H1 (cell line): ENCODE measurements around the gene CHST8. TPM values are rescaled to one million over a fixed set of nuclear protein-coding genes. Genes with fewer than 3 reads are reported as not detected.

Source experiments
- CTCF ChIA-PET: fragments of 300-600 bp; sonication (Branson Sonifier 250); formaldehyde crosslinking; loops from one replicate; lab custom pipeline; 2021; ENCODE audit not compliant: partially characterized antibody; lab: Charles Lee
- POLR2A ChIA-PET: fragments of 300-600 bp; sonication (Branson Sonifier 250); formaldehyde crosslinking; loops from one replicate; lab custom pipeline; 2021; ENCODE audit warnings: inconsistent platforms; ENCODE audit not compliant: partially characterized antibody; lab: Charles Lee
- DNase-seq, 2 experiments: peaks; one replicate each; pipeline versions ENCODE4 v3.0.0 to v3.0.0-alpha.2; 2010 to 2022; ENCODE audit warnings: low spot score in 2 of 2, low read depth in 1 of 2, mixed read lengths in 1 of 2
- FAIRE-seq: peaks from 2 replicates; lab custom pipeline; 2011; peaks lifted over from hg19 to GRCh38; lab: Jason Lieb, UNC
- H2AFZ ChIP-seq: 2 replicates; pipeline ENCODE4 v1.8.1; 2012; ENCODE audit warnings: low read length, inconsistent platforms
- H2AK5ac ChIP-seq: 2 replicates; pipeline ENCODE4 v1.6.1; 2013; ENCODE audit warnings: low read depth, low read length
- H2BK120ac ChIP-seq: replicated peaks from 2 replicates; pipeline ENCODE3; 2013; ENCODE audit warnings: low read depth, low read length, inconsistent platforms
- H2BK12ac ChIP-seq: 2 replicates; pipeline ENCODE4 v1.6.1; 2013; ENCODE audit warnings: low read depth, low read length
- H2BK15ac ChIP-seq: 2 replicates; pipeline ENCODE4 v1.6.1; 2013; ENCODE audit warnings: low read length
- H2BK20ac ChIP-seq: 2 replicates; pipeline ENCODE4 v1.6.1; 2013; ENCODE audit warnings: low read length
- H2BK5ac ChIP-seq: 2 replicates; pipeline ENCODE4 v1.6.1; 2013; ENCODE audit warnings: low read depth, low read length
- H3K14ac ChIP-seq: 2 replicates; pipeline ENCODE4 v1.6.1; 2013; ENCODE audit warnings: inconsistent platforms; ENCODE audit not compliant: insufficient read length
- H3K18ac ChIP-seq: 2 replicates; pipeline ENCODE4 v1.6.1; 2013; ENCODE audit warnings: low read length; ENCODE audit errors: extremely low read depth
- H3K23ac ChIP-seq: 2 replicates; pipeline ENCODE4 v1.6.1; 2013; ENCODE audit warnings: inconsistent platforms; ENCODE audit not compliant: insufficient read length
- H3K23me2 ChIP-seq: 2 replicates; pipeline ENCODE4 v1.6.1; 2013; ENCODE audit warnings: low read depth, low read length
- H3K27ac ChIP-seq: 2 replicates; pipeline ENCODE4 v1.6.1; 2011; ENCODE audit warnings: low read depth, low read length, inconsistent platforms
- H3K27me3 ChIP-seq, 4 experiments: replicated peaks in 1 of 4; 1 replicate in 1 of 4; 2 replicates in 3 of 4; pipeline versions ENCODE4 v1.6.1 to v1.8.1; 2011 to 2013; ENCODE audit warnings: low read length in 3 of 4, mild to moderate bottlenecking in 3 of 4, inconsistent platforms in 2 of 4, mixed read lengths in 2 of 4, moderate library complexity in 1 of 4; ENCODE audit not compliant: control insufficient read depth in 3 of 4, insufficient read depth in 3 of 4; ENCODE audit errors: extremely low read depth in 1 of 4
- H3K36me3 ChIP-seq, 4 experiments: 2 replicates each; pipeline versions ENCODE4 v1.6.1 to v1.8.1; 2011 to 2013; ENCODE audit warnings: mild to moderate bottlenecking in 4 of 4, low read length in 3 of 4, moderate library complexity in 2 of 4, control low read depth in 1 of 4, inconsistent platforms in 1 of 4; ENCODE audit not compliant: insufficient read depth in 4 of 4, control insufficient read depth in 2 of 4
- H3K4ac ChIP-seq: replicated peaks from 2 replicates; pipeline ENCODE3; 2013; ENCODE audit warnings: low read length, low read depth, mixed read lengths, inconsistent platforms; ENCODE audit not compliant: insufficient read length
- H3K4me1 ChIP-seq, 4 experiments: replicated peaks in 1 of 4; 1 replicate in 1 of 4; 2 replicates in 3 of 4; pipeline versions ENCODE4 v1.6.1 to v1.8.1; 2011 to 2013; ENCODE audit warnings: low read length in 3 of 4, inconsistent platforms in 2 of 4, mixed read lengths in 1 of 4; ENCODE audit not compliant: insufficient read depth in 4 of 4, control insufficient read depth in 3 of 4
- H3K4me2 ChIP-seq, 2 experiments: 2 replicates each; pipeline versions ENCODE4 v1.6.1 to v1.8.1; 2011 to 2013; ENCODE audit warnings: low read depth in 2 of 2, low read length in 2 of 2, control low read depth in 1 of 2, inconsistent platforms in 1 of 2, mild to moderate bottlenecking in 1 of 2; ENCODE audit not compliant: insufficient read depth in 1 of 2
- H3K4me3 ChIP-seq, 4 experiments: fragments of 200-600, 300-600 bp in 1 of 4; sonication (generic), shearing (Covaris generic), sonication (Bioruptor Twin) in 1 of 4; 2 replicates each; pipeline versions ENCODE4 v1.5.1 to v1.8.1; 2011 to 2016; ENCODE audit warnings: low read length in 4 of 4, low read depth in 3 of 4, control low read depth in 2 of 4, inconsistent platforms in 2 of 4, mild to moderate bottlenecking in 2 of 4, mixed read lengths in 1 of 4, moderate library complexity in 1 of 4; ENCODE audit not compliant: insufficient read depth in 2 of 4; ENCODE audit errors: extremely low read depth in 1 of 4
- H3K56ac ChIP-seq: replicated peaks from 2 replicates; pipeline ENCODE3; 2013; ENCODE audit warnings: low read depth, mild to moderate bottlenecking, mixed read lengths, low read length, inconsistent platforms; ENCODE audit not compliant: insufficient read length
- H3K79me1 ChIP-seq: 2 replicates; pipeline ENCODE4 v1.6.1; 2013; ENCODE audit warnings: low read depth, low read length, control low read depth
- H3K79me2 ChIP-seq, 2 experiments: 2 replicates each; pipeline versions ENCODE4 v1.6.1 to v1.8.1; 2012 to 2013; ENCODE audit warnings: low read length in 2 of 2, mild to moderate bottlenecking in 2 of 2, inconsistent platforms in 1 of 2; ENCODE audit not compliant: insufficient read depth in 2 of 2, control insufficient read depth in 1 of 2
- H3K9ac ChIP-seq, 4 experiments: replicated peaks in 1 of 4; 1 replicate in 1 of 4; 2 replicates in 3 of 4; pipeline versions ENCODE4 v1.6.1 to v1.8.1; 2011 to 2013; ENCODE audit warnings: low read depth in 3 of 4, low read length in 3 of 4, control low read depth in 2 of 4, mild to moderate bottlenecking in 2 of 4, moderate library complexity in 2 of 4, inconsistent platforms in 1 of 4; ENCODE audit errors: extremely low read depth in 1 of 4
- H3K9me3 ChIP-seq, 2 experiments: 2 replicates each; pipeline versions ENCODE4 v1.6.1 to v1.8.1; 2012 to 2013; ENCODE audit warnings: mild to moderate bottlenecking in 2 of 2, moderate library complexity in 2 of 2, control low read depth in 1 of 2, inconsistent platforms in 1 of 2, low read depth in 1 of 2, low read length in 1 of 2, mixed read lengths in 1 of 2; ENCODE audit not compliant: insufficient read depth in 2 of 2
- H4K20me1 ChIP-seq, 2 experiments: replicated peaks in 1 of 2; 2 replicates each; pipeline versions ENCODE3 to v1.8.1; 2011 to 2013; ENCODE audit warnings: inconsistent platforms in 2 of 2, low read length in 2 of 2, mild to moderate bottlenecking in 1 of 2; ENCODE audit not compliant: insufficient read depth in 2 of 2, control insufficient read depth in 1 of 2
- H4K5ac ChIP-seq: 2 replicates; pipeline ENCODE4 v1.6.1; 2013; ENCODE audit warnings: low read length, low read depth, mixed read lengths, inconsistent platforms; ENCODE audit not compliant: insufficient read length
- H4K8ac ChIP-seq: 2 replicates; pipeline ENCODE4 v1.8.0; 2013; ENCODE audit warnings: mild to moderate bottlenecking, moderate library complexity, low read length, inconsistent platforms; ENCODE audit not compliant: insufficient read depth; ENCODE audit errors: extremely low read depth
- H4K91ac ChIP-seq: replicated peaks from 2 replicates; pipeline ENCODE3; 2013; ENCODE audit warnings: low read length, mixed read lengths, inconsistent platforms; ENCODE audit not compliant: insufficient read length
- KDM5A ChIP-seq: fragments of 200-600 bp; IDR thresholded peaks from 2 replicates; pipeline ENCODE4 v1.7.1; 2012; ENCODE audit warnings: mild to moderate bottlenecking, low read length, inconsistent platforms, mixed read lengths
- USF2 ChIP-seq: IDR thresholded peaks from 2 replicates; pipeline ENCODE4 v1.6.1; 2011; ENCODE audit warnings: low read length, improper control_type of control experiment
- WGBS, 2 experiments: shearing (Covaris generic) in 1 of 2; methylation state at CpG; one replicate each; pipeline versions ENCODE4 v1.1.6 to v1.1.7; 2013 to 2015; ENCODE audit warnings: low lambda C conversion rate in 2 of 2, mixed read lengths in 2 of 2, inconsistent platforms in 1 of 2, low coverage in 1 of 2, missing lambda C conversion rate in 1 of 2; ENCODE audit not compliant: insufficient replicate concordance in 2 of 2, insufficient coverage in 1 of 2, insufficient read length in 1 of 2; ENCODE audit errors: extremely low coverage in 1 of 2, missing lambda C conversion rate in 1 of 2; 5-methylcytosine and 5-hydroxymethylcytosine counted together
- polyA plus RNA-seq, 7 experiments: library from polyadenylated mRNA; depleted of rRNA in 3 of 7; stranded (reverse) in 5 of 7; unstranded in 2 of 7; fragments of >200 nt in 5 of 7; fragments of 200-250 nt in 2 of 7; gene quantifications; 1 replicate in 5 of 7; 2 replicates in 1 of 7; 4 replicates in 1 of 7; pipeline versions ENCODE4 v1.2.1 to v1.2.3, GENCODE V29; 2011 to 2013; ENCODE audit warnings: missing spikeins in 2 of 7, mixed read lengths in 2 of 7
- total RNA-seq: library from RNA; stranded (reverse); fragmentation: NEBNext Ultra II Directional; extraction: Animal tissue kit (Norgen Biotek cat#: 25700); gene quantifications from 2 replicates; pipeline ENCODE4 v1.2.1, GENCODE V29; 2021

CHST8 gene
- total and polyA plus RNA-seq, 2 of the 8 experiments (the other 6 are each of a cell fraction or from before 2014, with no cell fraction given): 10.8 to 28.2 TPM

- no peak overlapping the region for H2BK20ac ChIP-seq
- H2BK5ac ChIP-seq: no peak overlapping the region
- no peak overlapping the region; the same call in 1 of the 2 replicates for H4K8ac ChIP-seq
- H3K23me2 ChIP-seq: peaks cover 2% of the 10 kb centered on the region; the same call in 1 of the 2 replicates
- no peak overlapping the region for H3K18ac ChIP-seq
- FAIRE-seq (no peak), DNase-seq (no peak)
- no peak overlapping the region for H3K56ac ChIP-seq
- H4K20me1 ChIP-seq: peaks cover 0 to 5% of the 10 kb centered on the region in 2 experiments
- no peak overlapping the region for H2BK12ac ChIP-seq
- H3K4ac ChIP-seq: no peak overlapping the region
- ChIA-PET POLR2A (interaction anchor here (1.0 to 1.5 kb wide), 2 partner anchors 16 to 352 kb away, joined by 3 read pairs; no protein-coding TSS in a partner anchor), CTCF (interaction anchor here (0.5 to 0.6 kb wide), 2 partner anchors 329 to 482 kb away, joined by 3 read pairs; no protein-coding TSS in a partner anchor)
- H2AK5ac ChIP-seq: no peak overlapping the region
- no peak for TF ChIP-seq KDM5A
- TF ChIP-seq USF2: no peak
- H2BK120ac ChIP-seq: no peak overlapping the region
- no peak overlapping the region for H3K14ac ChIP-seq
- no peak overlapping the region for H2AFZ ChIP-seq
- H3K4me1 ChIP-seq: peaks cover 0 to 7% (median 4%) of the 10 kb centered on the region in 4 experiments; a peak in 4 of 7 replicates
- no peaks in the 10 kb centered on the region for H3K36me3 ChIP-seq
- no peak overlapping the region for H3K27ac ChIP-seq
- no peaks in the 10 kb centered on the region for H3K9me3 ChIP-seq
- H4K91ac ChIP-seq: no peak overlapping the region
- H3K9ac ChIP-seq: no peak overlapping the region
- H3K79me2 ChIP-seq: no peaks in the 10 kb centered on the region
- no peak overlapping the region for H3K23ac ChIP-seq
- no peak overlapping the region for H2BK15ac ChIP-seq
- 95% methylated on average over 15 of the region's 15 CpGs; no CpG with 5 or more reads in 1 of the 2 experiments for WGBS, 2 experiments
- no peak overlapping the region for H4K5ac ChIP-seq
- H3K4me3 ChIP-seq: no peak overlapping the region
- no peak overlapping the region for H3K4me2 ChIP-seq
- no peaks in the 10 kb centered on the region for H3K79me1 ChIP-seq
- peaks cover 0 to 3% (median under 1%) of the 10 kb centered on the region in 4 experiments; a peak in 3 of 7 replicates for H3K27me3 ChIP-seq
Measured at GRCh38 chr19:33781415-33781935, 159.7 kb downstream of the CHST8 start.
